ENCODE measurements around the gene GALNT10. TPM values are rescaled to one million over a fixed set of nuclear protein-coding genes. Genes with fewer than 3 reads are reported as not detected.

The GALNT10 gene
- total RNA-seq, 2 donors from 2014 or later, result 30.2 to 43.4 TPM

GRCh38 chr5:154236536-154237375 lies 46.2 kb downstream of the GALNT10 start:
- H3K27ac ChIP-seq (ENCODE audit: low read depth, low read length), result no peak overlapping the region
- Mint-ChIP-seq H3K9me3 (no peaks in the 10 kb centered on the region), H3K27ac (no peak overlapping the region), H3K4me1 (peaks cover 41% of the 10 kb centered on the region), H3K36me3 (ENCODE audit: low read depth) (no peaks in the 10 kb centered on the region), H3K27me3 (ENCODE audit: insufficient read depth) (no peaks in the 10 kb centered on the region), H3K4me3 (no peak overlapping the region)
- TF ChIP-seq CTCF (conservative IDR thresholded peaks at IDR 0.05), result no peak
- H3K27me3 ChIP-seq (ENCODE audit: control insufficient read depth, insufficient read depth, low read length, poor library complexity, severe bottlenecking), result no peaks in the 10 kb centered on the region
- no peak for DNase-seq
- no peaks in the 10 kb centered on the region for H3K9me3 ChIP-seq (ENCODE audit: control insufficient read depth, low read length)
- WGBS, 2 experiments (ENCODE audit: insufficient coverage in 1 of 2, insufficient read length in 1 of 2), result 89 to 100% methylated on average over 3 to 7 of the region's 7 CpGs
- peaks cover 33% of the 10 kb centered on the region for H3K4me1 ChIP-seq (ENCODE audit: control insufficient read depth, insufficient read depth, low read length)
- H3K4me3 ChIP-seq (ENCODE audit: low read length), result no peak overlapping the region
- no peak overlapping the region for H3K9ac ChIP-seq (ENCODE audit: extremely low read depth, low read length, poor library complexity, severe bottlenecking)
- H3K36me3 ChIP-seq (ENCODE audit: control insufficient read depth, insufficient read depth, low read length), result no peaks in the 10 kb centered on the region

- TF ChIP-seq CTCF (conservative IDR thresholded peaks at IDR 0.05), result no peak
- Mint-ChIP-seq H3K27ac (no peak overlapping the region), H3K9me3 (no peaks in the 10 kb centered on the region), H3K4me1 (peaks cover 40% of the 10 kb centered on the region), H3K27me3 (ENCODE audit: insufficient read depth) (no peaks in the 10 kb centered on the region), H3K36me3 (ENCODE audit: low read depth) (no peaks in the 10 kb centered on the region), H3K4me3 (no peak overlapping the region)
- Histone ChIP-seq H3K27ac (ENCODE audit: low read depth, low read length) (no peak overlapping the region), H3K36me3 (ENCODE audit: control insufficient read depth, insufficient read depth, low read length) (no peaks in the 10 kb centered on the region), H3K27me3 (ENCODE audit: control insufficient read depth, insufficient read depth, low read length, poor library complexity, severe bottlenecking) (no peaks in the 10 kb centered on the region), H3K4me3 (ENCODE audit: low read length) (no peak overlapping the region), H3K9me3 (ENCODE audit: control insufficient read depth, low read length) (no peaks in the 10 kb centered on the region), H3K4me1 (ENCODE audit: control insufficient read depth, insufficient read depth, low read length) (peaks cover 37% of the 10 kb centered on the region), H3K9ac (ENCODE audit: extremely low read depth, low read length, poor library complexity, severe bottlenecking) (no peak overlapping the region)
- 85 to 95% methylated on average over 4 to 5 of the region's 5 CpGs for WGBS, 2 experiments (ENCODE audit: insufficient coverage in 1 of 2, insufficient read length in 1 of 2)
- no peak for DNase-seq
Measured at GRCh38 chr5:154237376-154237743, 46.8 kb downstream of the GALNT10 start.

GRCh38 chr5:154237946-154238345 lies 47.4 kb downstream of the GALNT10 start:
- peaks cover 40% of the 10 kb centered on the region for H3K4me1 ChIP-seq (ENCODE audit: control insufficient read depth, insufficient read depth, low read length)
- H3K4me3 ChIP-seq (ENCODE audit: low read length), result no peak overlapping the region
- WGBS, 2 experiments (ENCODE audit: insufficient coverage in 1 of 2, insufficient read length in 1 of 2), result 94 to 100% methylated on average over 3 to 5 of the region's 5 CpGs
- no peaks in the 10 kb centered on the region for H3K27me3 ChIP-seq (ENCODE audit: control insufficient read depth, insufficient read depth, low read length, poor library complexity, severe bottlenecking)
- H3K36me3 Mint-ChIP-seq (ENCODE audit: low read depth), result no peaks in the 10 kb centered on the region
- no peaks in the 10 kb centered on the region for H3K9me3 Mint-ChIP-seq
- no peak for TF ChIP-seq CTCF (conservative IDR thresholded peaks at IDR 0.05)
- H3K9me3 ChIP-seq (ENCODE audit: control insufficient read depth, low read length), result no peaks in the 10 kb centered on the region
- no peak overlapping the region for H3K9ac ChIP-seq (ENCODE audit: extremely low read depth, low read length, poor library complexity, severe bottlenecking)
- DNase-seq, result no peak
- H3K27ac Mint-ChIP-seq, result no peak overlapping the region
- no peaks in the 10 kb centered on the region for H3K27me3 Mint-ChIP-seq (ENCODE audit: insufficient read depth)
- peaks cover 43% of the 10 kb centered on the region for H3K4me1 Mint-ChIP-seq
- H3K4me3 Mint-ChIP-seq, result no peak overlapping the region
- H3K36me3 ChIP-seq (ENCODE audit: control insufficient read depth, insufficient read depth, low read length), result no peaks in the 10 kb centered on the region
- no peak overlapping the region for H3K27ac ChIP-seq (ENCODE audit: low read depth, low read length)

Data from endodermal cell (in vitro differentiated cells).